Mesendoderm (in vitro differentiated cells): Measurements from ENCODE around the gene PAFAH2.

Experiments
- DNase-seq: peaks from one replicate; pipeline ENCODE4 v3.0.0; 2013
- H2AK5ac ChIP-seq: 2 replicates; pipeline ENCODE4 v1.6.1; 2013; ENCODE audit warnings: low read length, inconsistent platforms
- H2BK120ac ChIP-seq: 2 replicates; pipeline ENCODE4 v1.6.1; 2013; ENCODE audit warnings: low read depth, mild to moderate bottlenecking, low read length, moderate library complexity, mixed read lengths
- H2BK15ac ChIP-seq: replicated peaks from 2 replicates; pipeline ENCODE4 v1.6.1; 2013; ENCODE audit warnings: low read depth, mild to moderate bottlenecking, moderate library complexity
- H2BK5ac ChIP-seq: 2 replicates; pipeline ENCODE4 v1.6.1; 2013; ENCODE audit warnings: low read length, inconsistent platforms
- H3K18ac ChIP-seq: 2 replicates; pipeline ENCODE4 v1.6.1; 2013; ENCODE audit warnings: mild to moderate bottlenecking, low read length, mixed read lengths
- H3K23ac ChIP-seq: one replicate; pipeline ENCODE4 v1.6.1; 2013; ENCODE audit warnings: low read length
- H3K27ac ChIP-seq: 2 replicates; pipeline ENCODE4 v1.5.1; 2013; ENCODE audit warnings: low read depth, mild to moderate bottlenecking, inconsistent platforms, low read length, moderate library complexity
- H3K27me3 ChIP-seq: 2 replicates; pipeline ENCODE4 v1.6.1; 2013; ENCODE audit warnings: low read length, control low read depth, mild to moderate bottlenecking, inconsistent platforms; ENCODE audit not compliant: insufficient read depth, poor library complexity
- H3K36me3 ChIP-seq: 2 replicates; pipeline ENCODE4 v1.6.1; 2013; ENCODE audit warnings: low read length, inconsistent platforms; ENCODE audit not compliant: control insufficient read depth, insufficient read depth
- H3K4ac ChIP-seq: one replicate; pipeline ENCODE4 v1.6.1; 2013; ENCODE audit warnings: low read depth, mild to moderate bottlenecking, low read length, moderate library complexity
- H3K4me1 ChIP-seq: 2 replicates; pipeline ENCODE4 v1.6.1; 2013; ENCODE audit warnings: low read depth, low read length, inconsistent platforms; ENCODE audit not compliant: control insufficient read depth
- H3K4me2 ChIP-seq: 2 replicates; pipeline ENCODE4 v1.6.1; 2013; ENCODE audit warnings: low read length
- H3K4me3 ChIP-seq: 2 replicates; pipeline ENCODE4 v1.5.1; 2013; ENCODE audit warnings: mild to moderate bottlenecking, low read length
- H3K56ac ChIP-seq: one replicate; pipeline ENCODE4 v1.6.1; 2013; ENCODE audit warnings: low read length
- H3K79me1 ChIP-seq: 2 replicates; pipeline ENCODE4 v1.6.1; 2013; ENCODE audit warnings: low read length, inconsistent platforms
- H3K79me2 ChIP-seq: 2 replicates; pipeline ENCODE4 v1.6.1; 2013; ENCODE audit warnings: mild to moderate bottlenecking, low read length; ENCODE audit not compliant: control insufficient read depth, insufficient read depth
- H3K9ac ChIP-seq: 2 replicates; pipeline ENCODE4 v1.6.1; 2013; ENCODE audit warnings: low read length, inconsistent platforms
- H4K5ac ChIP-seq: one replicate; pipeline ENCODE4 v1.6.1; 2013; ENCODE audit warnings: low read length
- H4K8ac ChIP-seq: one replicate; pipeline ENCODE4 v1.6.1; 2013; ENCODE audit warnings: low read depth, mild to moderate bottlenecking, control low read depth, low read length, moderate library complexity
- WGBS: extraction: QIAGEN DNeasy Blood & Tissue Kit; methylation state at CpG from one replicate; pipeline ENCODE4 v1.1.7; 2013; ENCODE audit warnings: low lambda C conversion rate, missing lambda C conversion rate; ENCODE audit not compliant: insufficient coverage; ENCODE audit errors: extremely low coverage; 5-methylcytosine and 5-hydroxymethylcytosine counted together

PAFAH2 gene

GRCh38 chr1:25991937-25992688, 5.8 kb downstream of the PAFAH2 start:
- Histone ChIP-seq H2BK5ac (no peak overlapping the region), H3K4me3 (no peak overlapping the region), H3K79me2 (no peaks in the 10 kb centered on the region), H2BK120ac (no peak overlapping the region), H3K27ac (no peak overlapping the region), H4K5ac (no peak overlapping the region), H3K4me1 (peaks cover 10% of the 10 kb centered on the region), H2AK5ac (no peak overlapping the region), H3K9ac (no peak overlapping the region), H3K4ac (no peak overlapping the region), H3K56ac (no peak overlapping the region), H3K79me1 (no peaks in the 10 kb centered on the region), H3K23ac (no peak overlapping the region), H3K36me3 (no peaks in the 10 kb centered on the region), H3K18ac (no peak overlapping the region), H3K4me2 (no peak overlapping the region), H4K8ac (no peak overlapping the region), H3K27me3 (no peaks in the 10 kb centered on the region), H2BK15ac (no peak overlapping the region)
- DNase-seq: no peak
- no CpG with 5 or more reads among the region's 5 CpGs for WGBS

GRCh38 chr1:25990702-25991395, 7.0 kb downstream of the PAFAH2 start:
- Histone ChIP-seq H2BK5ac (no peak overlapping the region), H3K4me3 (no peak overlapping the region), H2BK120ac (no peak overlapping the region), H4K5ac (no peak overlapping the region), H4K8ac (no peak overlapping the region), H3K4ac (no peak overlapping the region), H3K4me1 (peaks cover 8% of the 10 kb centered on the region), H3K56ac (no peak overlapping the region), H2BK15ac (no peak overlapping the region), H3K23ac (no peak overlapping the region), H3K79me1 (no peaks in the 10 kb centered on the region), H3K9ac (peak overlapping the region; percentile 21), H2AK5ac (no peak overlapping the region), H3K27ac (no peak overlapping the region), H3K27me3 (no peaks in the 10 kb centered on the region), H3K18ac (no peak overlapping the region), H3K36me3 (no peaks in the 10 kb centered on the region), H3K4me2 (no peak overlapping the region), H3K79me2 (no peaks in the 10 kb centered on the region)
- peak; percentile 30 for DNase-seq
- WGBS: no CpG with 5 or more reads among the region's 15 CpGs

- Histone ChIP-seq H4K8ac (no peak overlapping the region), H3K79me2 (no peaks in the 10 kb centered on the region), H3K4me3 (no peak overlapping the region), H3K36me3 (no peaks in the 10 kb centered on the region), H2BK5ac (no peak overlapping the region), H2BK15ac (no peak overlapping the region), H3K4me2 (no peak overlapping the region), H3K56ac (no peak overlapping the region), H3K4ac (no peak overlapping the region), H3K4me1 (peaks cover 8% of the 10 kb centered on the region), H3K27ac (no peak overlapping the region), H2AK5ac (no peak overlapping the region), H3K23ac (no peak overlapping the region), H4K5ac (no peak overlapping the region), H3K27me3 (no peaks in the 10 kb centered on the region), H3K18ac (no peak overlapping the region), H3K9ac (no peak overlapping the region), H3K79me1 (no peaks in the 10 kb centered on the region), H2BK120ac (no peak overlapping the region)
- WGBS: no CpG with 5 or more reads among the region's 6 CpGs
- no peak for DNase-seq
Observed at GRCh38 chr1:25990251-25990650, 7.6 kb downstream of the PAFAH2 start.

- H3K18ac ChIP-seq: no peak overlapping the region
- no peak overlapping the region for H2BK15ac ChIP-seq
- no peak overlapping the region for H3K23ac ChIP-seq
- H3K4me1 ChIP-seq: peaks cover 8% of the 10 kb centered on the region
- no CpG with 5 or more reads among the region's 11 CpGs for WGBS
- H2BK120ac ChIP-seq: no peak overlapping the region
- H3K36me3 ChIP-seq: no peaks in the 10 kb centered on the region
- H3K27me3 ChIP-seq: no peaks in the 10 kb centered on the region
- H3K79me2 ChIP-seq: no peaks in the 10 kb centered on the region
- no peak overlapping the region for H3K4me3 ChIP-seq
- H3K9ac ChIP-seq: no peak overlapping the region
- no peak overlapping the region for H2BK5ac ChIP-seq
- H3K27ac ChIP-seq: no peak overlapping the region
- no peak overlapping the region for H2AK5ac ChIP-seq
- DNase-seq: no peak
- no peaks in the 10 kb centered on the region for H3K79me1 ChIP-seq
- no peak overlapping the region for H3K4ac ChIP-seq
- H4K5ac ChIP-seq: no peak overlapping the region
- H4K8ac ChIP-seq: no peak overlapping the region
- H3K4me2 ChIP-seq: no peak overlapping the region
- H3K56ac ChIP-seq: peak overlapping the region; percentile 49
Observed at GRCh38 chr1:25989440-25990234, 8.2 kb downstream of the PAFAH2 start.

GRCh38 chr1:25987951-25988350, 9.9 kb downstream of the PAFAH2 start:
- no peak overlapping the region for H4K8ac ChIP-seq
- H2BK15ac ChIP-seq: no peak overlapping the region
- DNase-seq: no peak
- no peak overlapping the region for H3K4ac ChIP-seq
- no peak overlapping the region for H3K23ac ChIP-seq
- no peaks in the 10 kb centered on the region for H3K79me1 ChIP-seq
- H3K56ac ChIP-seq: no peak overlapping the region
- no peak overlapping the region for H4K5ac ChIP-seq
- no peak overlapping the region for H3K4me3 ChIP-seq
- H3K9ac ChIP-seq: no peak overlapping the region
- no peak overlapping the region for H2AK5ac ChIP-seq
- no peak overlapping the region for H3K27ac ChIP-seq
- no peak overlapping the region for H3K4me2 ChIP-seq
- H3K18ac ChIP-seq: no peak overlapping the region
- H2BK120ac ChIP-seq: no peak overlapping the region
- no CpG with 5 or more reads among the region's 2 CpGs for WGBS
- peaks cover 7% of the 10 kb centered on the region for H3K4me1 ChIP-seq
- H3K36me3 ChIP-seq: no peaks in the 10 kb centered on the region
- H3K27me3 ChIP-seq: no peaks in the 10 kb centered on the region
- H2BK5ac ChIP-seq: no peak overlapping the region
- no peaks in the 10 kb centered on the region for H3K79me2 ChIP-seq
